ENCODE results near the gene PIEZO1. TPM values are rescaled to one million over a fixed set of nuclear protein-coding genes. Genes with fewer than 3 reads are reported as not detected.

Gene PIEZO1
- total and polyA plus RNA-seq, 10 of the 15 experiments (the other 5 are each of a cell fraction or from before 2014, with no cell fraction given) = 1.3 to 169 (median 33.4) TPM

- WGBS (ENCODE audit: insufficient coverage, insufficient replicate concordance, low lambda C conversion rate, missing lambda C conversion rate) = 4% methylated on average over 28 of the region's 31 CpGs
- ATAC-seq = peak; percentile 75
- H3K9me3 ChIP-seq (replicated peaks; ENCODE audit: control insufficient read depth, insufficient read depth, low read length) = no peaks in the 10 kb centered on the region
- ChIA-PET SMC1A (ENCODE audit: uncharacterized antibody, unreplicated experiment) (interaction anchor here (0.7 to 3.1 kb wide), 8 partner anchors 10 to 85 kb away, joined by 3 to 13 read pairs (median 5); partner anchors contain the start of gene MVD), POLR2A (interaction anchor here (0.6 to 2.5 kb wide), 6 partner anchors 16 to 111 kb away, joined by 3 to 12 read pairs (median 6); partner anchors contain the start of genes CYBA, MVD and ZC3H18), CTCF (interaction anchor here (0.7 to 3.4 kb wide), 15 partner anchors 8 to 120 kb away, joined by 3 to 26 read pairs (median 5); partner anchors contain the start of genes CTU2 and RNF166), RAD21 (ENCODE audit: unreplicated experiment) (interaction anchor here (1.3 to 2.5 kb wide), 4 partner anchors 17 to 24 kb away, joined by 5 to 10 read pairs (median 9); no protein-coding TSS in a partner anchor)
- in situ Hi-C loops (cut with MboI) (no loop called here), intact Hi-C loops (cut with micrococcal nuclease; ENCODE audit: unreplicated experiment) (loop anchor here (1.0 to 2.0 kb wide), 3 partner anchors 18 to 30 kb away; partner anchors contain the start of genes CYBA and MVD)
- H2AFZ ChIP-seq (ENCODE audit: control insufficient read depth, low read depth, low read length) = peak overlapping the region; percentile 44
- BruUV-seq (replicated peaks) = TSS peak; percentile 70
- no peaks in the 10 kb centered on the region; the same call in 1 of the 2 replicates for H3K79me2 ChIP-seq (ENCODE audit: control insufficient read depth, insufficient read depth, low read length)
- H4K20me1 ChIP-seq (ENCODE audit: control insufficient read depth, insufficient read depth) = no peaks in the 10 kb centered on the region
- H3K4me3 ChIP-seq = peak overlapping the region; percentile 65
- peak overlapping the region; percentile 77 for H3K9ac ChIP-seq (ENCODE audit: control insufficient read depth, insufficient read depth, low read length)
- peak overlapping the region; percentile 92 for H3K27ac ChIP-seq (ENCODE audit: control insufficient read depth, insufficient read depth)
- DNase-seq (ENCODE audit: low read depth, low spot score) = no peak
- no peak for FAIRE-seq
- peaks cover 37% of the 10 kb centered on the region for H3K4me1 ChIP-seq (ENCODE audit: control insufficient read depth, insufficient read depth, low read length)
- peak overlapping the region; percentile 88 for H3K4me2 ChIP-seq (ENCODE audit: control insufficient read depth, insufficient read depth)
- H3K36me3 ChIP-seq (ENCODE audit: control insufficient read depth in 2 of 2, insufficient read depth in 2 of 2, low read length in 1 of 2) = no peaks in the 10 kb centered on the region
- no peaks in the 10 kb centered on the region for H3K27me3 ChIP-seq (replicated peaks in 1 of 2; ENCODE audit: control insufficient read depth in 2 of 2, insufficient read depth in 2 of 2, low read length in 1 of 2)
- TF ChIP-seq POLR2A (IDR thresholded peaks at IDR 0.05; ENCODE audit: low read depth, low read length) (peak; percentile 48; the same call in 1 of the 2 replicates), IKZF1 (conservative IDR thresholded peaks at IDR 0.05) (no peak), NBN (IDR thresholded peaks at IDR 0.05) (no peak), SMARCA5 (IDR thresholded peaks at IDR 0.05) (peak; percentile 81; the same call in 1 of the 2 replicates), BMI1 (IDR thresholded peaks at IDR 0.05; ENCODE audit: borderline replicate concordance) (no peak), ZSCAN29 (IDR thresholded peaks at IDR 0.05) (no peak), TCF3 (IDR thresholded peaks at IDR 0.05; ENCODE audit: borderline replicate concordance, insufficient read depth, low read depth, low read length) (0 out of 2 replicates have a peak, but pooled peaks have one; percentile 63), ESRRA (IDR thresholded peaks at IDR 0.05; ENCODE audit: low read length) (no peak), MXI1 (IDR thresholded peaks at IDR 0.05; ENCODE audit: low read depth, low read length) (peak; percentile 61; the same call in 1 of the 2 replicates), SMC3 (IDR thresholded peaks at IDR 0.05; ENCODE audit: borderline replicate concordance, low read length) (peak; percentile 46; the same call in 1 of the 2 replicates), BHLHE40 (IDR thresholded peaks at IDR 0.05; ENCODE audit: borderline replicate concordance in 1 of 2, low read depth in 2 of 2, low read length in 1 of 2) (peak in 1 of 2 experiments; percentile 47; a peak in 1 of 4 replicates), SREBF1 (IDR thresholded peaks at IDR 0.05; ENCODE audit: low read length) (no peak), SUPT20H (IDR thresholded peaks at IDR 0.05; ENCODE audit: borderline replicate concordance, control insufficient read depth, low read depth, low read length) (no peak), KLF5 (IDR thresholded peaks at IDR 0.05; ENCODE audit: partially characterized antibody) (peak; percentile 19), IRF3 (IDR thresholded peaks at IDR 0.05) (0 out of 2 replicates have a peak, but pooled peaks have one; percentile 23), CEBPB (IDR thresholded peaks at IDR 0.05; ENCODE audit: borderline replicate concordance in 1 of 2, low read depth in 2 of 2, low read length in 2 of 2) (no peak), ETV6 (conservative IDR thresholded peaks at IDR 0.05 in 1 of 2, IDR thresholded peaks at IDR 0.05 in 1 of 2; ENCODE audit: borderline replicate concordance in 1 of 2, low read depth in 1 of 2) (no peak)
- TF ChIP-seq, protein P1, sequence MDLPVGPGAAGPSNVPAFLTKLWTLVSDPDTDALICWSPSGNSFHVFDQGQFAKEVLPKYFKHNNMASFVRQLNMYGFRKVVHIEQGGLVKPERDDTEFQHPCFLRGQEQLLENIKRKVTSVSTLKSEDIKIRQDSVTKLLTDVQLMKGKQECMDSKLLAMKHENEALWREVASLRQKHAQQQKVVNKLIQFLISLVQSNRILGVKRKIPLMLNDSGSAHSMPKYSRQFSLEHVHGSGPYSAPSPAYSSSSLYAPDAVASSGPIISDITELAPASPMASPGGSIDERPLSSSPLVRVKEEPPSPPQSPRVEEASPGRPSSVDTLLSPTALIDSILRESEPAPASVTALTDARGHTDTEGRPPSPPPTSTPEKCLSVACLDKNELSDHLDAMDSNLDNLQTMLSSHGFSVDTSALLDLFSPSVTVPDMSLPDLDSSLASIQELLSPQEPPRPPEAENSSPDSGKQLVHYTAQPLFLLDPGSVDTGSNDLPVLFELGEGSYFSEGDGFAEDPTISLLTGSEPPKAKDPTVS (IDR thresholded peaks at IDR 0.05; ENCODE audit: low read depth, low read length) = no peak
- TF ChIP-seq, protein P2, sequence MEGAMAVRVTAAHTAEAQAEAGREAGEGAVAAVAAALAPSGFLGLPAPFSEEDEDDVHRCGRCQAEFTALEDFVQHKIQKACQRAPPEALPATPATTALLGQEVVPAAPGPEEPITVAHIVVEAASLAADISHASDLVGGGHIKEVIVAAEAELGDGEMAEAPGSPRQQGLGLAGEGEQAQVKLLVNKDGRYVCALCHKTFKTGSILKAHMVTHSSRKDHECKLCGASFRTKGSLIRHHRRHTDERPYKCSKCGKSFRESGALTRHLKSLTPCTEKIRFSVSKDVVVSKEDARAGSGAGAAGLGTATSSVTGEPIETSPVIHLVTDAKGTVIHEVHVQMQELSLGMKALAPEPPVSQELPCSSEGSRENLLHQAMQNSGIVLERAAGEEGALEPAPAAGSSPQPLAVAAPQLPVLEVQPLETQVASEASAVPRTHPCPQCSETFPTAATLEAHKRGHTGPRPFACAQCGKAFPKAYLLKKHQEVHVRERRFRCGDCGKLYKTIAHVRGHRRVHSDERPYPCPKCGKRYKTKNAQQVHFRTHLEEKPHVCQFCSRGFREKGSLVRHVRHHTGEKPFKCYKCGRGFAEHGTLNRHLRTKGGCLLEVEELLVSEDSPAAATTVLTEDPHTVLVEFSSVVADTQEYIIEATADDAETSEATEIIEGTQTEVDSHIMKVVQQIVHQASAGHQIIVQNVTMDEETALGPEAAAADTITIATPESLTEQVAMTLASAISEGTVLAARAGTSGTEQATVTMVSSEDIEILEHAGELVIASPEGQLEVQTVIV (IDR thresholded peaks at IDR 0.05; ENCODE audit: borderline replicate concordance, partially characterized antibody) = no peak
Observed at GRCh38 chr16:88681084-88681680, 103.8 kb downstream of the PIEZO1 start.

Data from GM12878 (cell line).